ENCODE measurements around the gene SIGMAR1.

Gene SIGMAR1

DNA sequence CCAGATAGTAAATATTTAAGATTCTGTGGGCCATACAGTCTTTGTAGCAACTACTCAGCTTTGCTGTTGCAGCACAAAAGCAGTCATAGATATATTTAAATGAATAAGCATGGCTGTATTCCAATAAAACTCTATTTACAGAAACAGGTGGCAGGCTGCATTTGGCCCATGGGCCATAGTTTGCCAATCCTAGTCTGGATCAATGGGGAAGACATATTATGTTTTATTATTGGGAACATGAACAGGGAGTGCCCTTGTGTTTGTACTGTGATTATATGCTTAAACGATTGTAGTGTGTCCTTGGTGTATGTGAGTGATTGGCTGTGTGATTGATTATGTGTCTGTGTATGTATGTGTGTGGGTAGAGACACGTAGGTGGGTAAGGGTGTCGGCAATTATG, 36.9 kb upstream of the SIGMAR1 start:
- no peak for DNase-seq
- H2BK12ac ChIP-seq (ENCODE audit: low read length): no peak overlapping the region
- H2BK5ac ChIP-seq (ENCODE audit: low read depth, low read length, poor library complexity): no peak overlapping the region
- no peak overlapping the region for H3K18ac ChIP-seq (ENCODE audit: low read length)
- H2AK5ac ChIP-seq (ENCODE audit: low read length): no peak overlapping the region
- H3K79me2 ChIP-seq (ENCODE audit: control insufficient read depth, insufficient read depth, low read length, poor library complexity): no peaks in the 10 kb centered on the region
- H2AFZ ChIP-seq (ENCODE audit: insufficient read depth, low read length, poor library complexity): no peak overlapping the region
- H3K23ac ChIP-seq (ENCODE audit: low read length): no peak overlapping the region
- no peak overlapping the region for H3K27ac ChIP-seq (ENCODE audit: low read depth, low read length)
- H3K27me3 ChIP-seq (ENCODE audit: insufficient read depth, low read length): no peaks in the 10 kb centered on the region
- no peak overlapping the region for H3K9ac ChIP-seq (ENCODE audit: low read length)
- H3K4ac ChIP-seq (ENCODE audit: low read depth, low read length): no peak overlapping the region
- no peak overlapping the region for H3K14ac ChIP-seq (ENCODE audit: low read length)
- WGBS (ENCODE audit: extremely low coverage, insufficient coverage, insufficient read length): 67% methylated on average over 1 of the region's 3 CpGs
- H3K4me1 ChIP-seq (ENCODE audit: control insufficient read depth in 1 of 2, insufficient read depth in 2 of 2, low read length in 2 of 2): peaks cover 9% of the 10 kb centered on the region in 2 experiments
- H4K91ac ChIP-seq (ENCODE audit: low read depth, low read length): no peak overlapping the region
- H4K12ac ChIP-seq (ENCODE audit: low read depth, low read length): no peak overlapping the region
- peaks cover under 1% of the 10 kb centered on the region in 2 experiments for H3K36me3 ChIP-seq (ENCODE audit: control insufficient read depth in 1 of 2, insufficient read depth in 2 of 2, low read length in 2 of 2)
- H4K8ac ChIP-seq (ENCODE audit: low read depth, low read length): no peak overlapping the region
- no peaks in the 10 kb centered on the region for H3K79me1 ChIP-seq (ENCODE audit: low read length)
- no peak overlapping the region for H3K4me3 ChIP-seq (ENCODE audit: low read depth, low read length)
- no peak overlapping the region for H3K4me2 ChIP-seq (ENCODE audit: low read length)
- no peak overlapping the region for H2BK120ac ChIP-seq (ENCODE audit: insufficient read depth, low read length, poor library complexity)
- H3K9me3 ChIP-seq (ENCODE audit: insufficient read depth, low read depth, low read length): no peaks in the 10 kb centered on the region

DNA sequence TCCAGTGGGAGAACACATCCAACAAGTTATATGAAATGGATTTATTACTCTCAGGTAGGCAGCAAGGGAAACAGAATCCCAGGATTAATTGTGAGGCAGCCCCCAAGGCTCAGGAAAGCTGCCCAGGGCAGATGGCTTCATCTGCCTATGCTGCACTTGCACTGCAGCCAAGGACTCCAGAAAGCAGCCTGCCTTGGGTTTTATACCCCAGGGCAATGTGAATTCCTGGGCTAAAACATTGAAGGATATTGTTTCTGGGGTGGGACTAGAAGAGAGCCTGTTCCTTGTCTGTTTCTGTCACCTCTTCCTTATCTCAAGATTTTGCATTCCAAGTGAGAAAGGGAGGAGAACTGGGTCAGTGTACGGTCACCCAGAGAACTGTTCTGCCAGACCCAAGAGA, 33.7 kb upstream of the SIGMAR1 start:
- WGBS (ENCODE audit: extremely low coverage, insufficient coverage, insufficient read length): no CpG with 5 or more reads among the region's 1 CpG
- H4K8ac ChIP-seq (ENCODE audit: low read depth, low read length): no peak overlapping the region
- no peak overlapping the region for H3K23ac ChIP-seq (ENCODE audit: low read length)
- no peaks in the 10 kb centered on the region for H3K27me3 ChIP-seq (ENCODE audit: insufficient read depth, low read length)
- H3K18ac ChIP-seq (ENCODE audit: low read length): no peak overlapping the region
- H2BK12ac ChIP-seq (ENCODE audit: low read length): no peak overlapping the region
- no peak overlapping the region for H4K12ac ChIP-seq (ENCODE audit: low read depth, low read length)
- H2BK5ac ChIP-seq (ENCODE audit: low read depth, low read length, poor library complexity): no peak overlapping the region
- no peak overlapping the region for H3K27ac ChIP-seq (ENCODE audit: low read depth, low read length)
- no peak overlapping the region for H2BK120ac ChIP-seq (ENCODE audit: insufficient read depth, low read length, poor library complexity)
- H3K79me2 ChIP-seq (ENCODE audit: control insufficient read depth, insufficient read depth, low read length, poor library complexity): no peaks in the 10 kb centered on the region
- no peak overlapping the region for H3K9ac ChIP-seq (ENCODE audit: low read length)
- peak overlapping the region; percentile 13 for H3K4me2 ChIP-seq (ENCODE audit: low read length)
- H3K4ac ChIP-seq (ENCODE audit: low read depth, low read length): no peak overlapping the region
- H3K14ac ChIP-seq (ENCODE audit: low read length): no peak overlapping the region
- peaks cover 4% of the 10 kb centered on the region for H3K9me3 ChIP-seq (ENCODE audit: insufficient read depth, low read depth, low read length)
- H2AK5ac ChIP-seq (ENCODE audit: low read length): no peak overlapping the region
- H3K4me1 ChIP-seq (ENCODE audit: control insufficient read depth in 1 of 2, insufficient read depth in 2 of 2, low read length in 2 of 2): peaks cover 9 to 12% of the 10 kb centered on the region in 2 experiments
- no peaks in the 10 kb centered on the region for H3K79me1 ChIP-seq (ENCODE audit: low read length)
- H3K4me3 ChIP-seq (ENCODE audit: low read depth, low read length): no peak overlapping the region
- DNase-seq: no peak
- H3K36me3 ChIP-seq (ENCODE audit: control insufficient read depth in 1 of 2, insufficient read depth in 2 of 2, low read length in 2 of 2): peaks cover 3 to 7% of the 10 kb centered on the region in 2 experiments
- H4K91ac ChIP-seq (ENCODE audit: low read depth, low read length): no peak overlapping the region
- no peak overlapping the region for H2AFZ ChIP-seq (ENCODE audit: insufficient read depth, low read length, poor library complexity)

DNA sequence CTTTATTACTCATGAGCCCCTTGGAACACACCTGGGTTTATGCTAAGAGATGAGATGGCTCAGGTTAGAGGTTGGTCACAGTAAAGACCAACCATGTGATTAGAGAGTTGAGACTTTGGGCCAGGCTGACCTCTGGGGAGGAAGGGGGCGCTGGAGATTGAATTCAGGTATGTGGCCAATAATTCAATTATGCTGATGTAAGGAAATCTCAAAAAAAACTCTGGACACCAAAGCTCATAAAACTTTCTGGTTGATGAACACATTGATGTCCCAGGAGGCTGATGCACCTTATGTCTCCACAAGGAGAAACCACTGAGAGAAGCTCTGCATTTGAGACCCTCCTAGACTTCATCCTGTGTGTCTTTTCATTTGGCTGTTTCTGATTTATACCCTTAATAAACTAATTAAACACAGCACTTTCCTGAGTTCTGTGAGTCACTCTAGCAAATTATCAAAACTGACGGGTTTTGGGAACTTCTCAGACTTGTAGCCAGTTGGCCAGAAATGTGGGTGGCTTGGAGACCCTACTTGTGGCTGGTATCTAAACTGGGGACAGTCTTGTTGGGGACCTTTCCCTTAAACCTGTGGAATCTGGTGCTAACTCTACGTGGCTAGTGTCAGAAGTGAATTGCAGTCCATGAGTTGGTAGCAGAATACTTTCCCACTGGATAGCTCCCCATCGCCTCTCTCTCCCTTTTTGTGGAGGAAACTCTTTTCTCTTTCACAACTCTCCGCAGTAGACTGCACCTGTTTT, 32.4 kb upstream of the SIGMAR1 start:
- H3K9ac ChIP-seq (ENCODE audit: low read length): no peak overlapping the region
- no peak overlapping the region for H2BK5ac ChIP-seq (ENCODE audit: low read depth, low read length, poor library complexity)
- no peak overlapping the region for H3K18ac ChIP-seq (ENCODE audit: low read length)
- H2AK5ac ChIP-seq (ENCODE audit: low read length): no peak overlapping the region
- H3K27ac ChIP-seq (ENCODE audit: low read depth, low read length): no peak overlapping the region
- WGBS (ENCODE audit: extremely low coverage, insufficient coverage, insufficient read length): no CpG with 5 or more reads among the region's 5 CpGs
- no peak overlapping the region for H3K4me3 ChIP-seq (ENCODE audit: low read depth, low read length)
- H3K36me3 ChIP-seq (ENCODE audit: control insufficient read depth in 1 of 2, insufficient read depth in 2 of 2, low read length in 2 of 2): peaks cover 3 to 7% of the 10 kb centered on the region in 2 experiments
- H3K79me1 ChIP-seq (ENCODE audit: low read length): peaks cover 5% of the 10 kb centered on the region
- peaks cover 3% of the 10 kb centered on the region for H3K79me2 ChIP-seq (ENCODE audit: control insufficient read depth, insufficient read depth, low read length, poor library complexity)
- H2AFZ ChIP-seq (ENCODE audit: insufficient read depth, low read length, poor library complexity): no peak overlapping the region
- H3K4ac ChIP-seq (ENCODE audit: low read depth, low read length): no peak overlapping the region
- H4K12ac ChIP-seq (ENCODE audit: low read depth, low read length): no peak overlapping the region
- H4K8ac ChIP-seq (ENCODE audit: low read depth, low read length): no peak overlapping the region
- H3K4me2 ChIP-seq (ENCODE audit: low read length): no peak overlapping the region
- H3K27me3 ChIP-seq (ENCODE audit: insufficient read depth, low read length): no peaks in the 10 kb centered on the region
- H2BK120ac ChIP-seq (ENCODE audit: insufficient read depth, low read length, poor library complexity): no peak overlapping the region
- H3K23ac ChIP-seq (ENCODE audit: low read length): no peak overlapping the region
- H4K91ac ChIP-seq (ENCODE audit: low read depth, low read length): no peak overlapping the region
- DNase-seq: no peak
- H2BK12ac ChIP-seq (ENCODE audit: low read length): no peak overlapping the region
- H3K9me3 ChIP-seq (ENCODE audit: insufficient read depth, low read depth, low read length): peaks cover 4% of the 10 kb centered on the region
- no peak overlapping the region for H3K14ac ChIP-seq (ENCODE audit: low read length)
- H3K4me1 ChIP-seq (ENCODE audit: control insufficient read depth in 1 of 2, insufficient read depth in 2 of 2, low read length in 2 of 2): peaks cover 9 to 16% of the 10 kb centered on the region in 2 experiments

DNA sequence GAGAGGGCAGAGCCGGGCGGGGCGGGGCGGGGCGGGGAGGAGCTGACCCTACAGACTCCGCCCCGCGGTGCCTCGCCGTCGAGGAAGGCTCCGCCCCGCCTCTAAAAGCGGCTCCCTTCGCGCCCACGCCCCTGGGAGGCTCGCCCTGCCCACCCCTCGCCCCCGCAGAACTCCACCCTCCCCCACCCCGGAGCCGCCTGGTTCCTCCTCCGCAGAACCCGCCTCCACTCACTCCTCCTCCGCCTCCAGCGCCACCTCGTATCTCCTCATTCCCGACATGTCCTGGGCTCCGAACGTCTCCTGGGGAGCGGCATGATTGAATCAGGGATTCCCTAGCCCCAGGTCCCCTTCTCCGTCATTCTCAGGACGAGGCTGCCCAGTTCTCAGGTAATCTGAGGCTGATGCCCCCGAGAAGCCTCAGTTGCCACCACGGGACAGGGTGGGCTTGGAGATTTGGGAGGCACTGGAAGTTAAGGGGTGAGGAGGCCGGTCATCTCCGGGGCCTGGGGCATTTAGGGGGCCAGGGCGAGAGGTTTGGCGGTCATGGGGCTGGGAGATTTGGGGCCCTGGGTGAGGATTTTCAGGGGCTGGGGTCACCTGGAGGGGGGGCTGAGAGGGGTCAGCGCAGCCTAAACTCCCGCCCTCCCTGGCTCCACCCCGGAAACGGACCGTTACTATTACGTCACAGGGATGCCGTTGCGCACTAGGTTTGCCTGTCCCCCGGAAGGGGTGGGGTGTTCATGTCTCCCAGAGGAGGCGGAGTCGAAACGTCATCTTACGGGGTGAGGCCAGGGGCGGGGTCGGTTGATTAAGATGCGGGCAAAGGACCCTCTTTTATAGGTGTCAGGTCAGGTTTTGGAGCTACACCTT, 28.0 kb upstream of the SIGMAR1 start:
- peaks cover 3 to 7% of the 10 kb centered on the region in 2 experiments for H3K36me3 ChIP-seq (ENCODE audit: control insufficient read depth in 1 of 2, insufficient read depth in 2 of 2, low read length in 2 of 2)
- peak overlapping the region; percentile 37 for H2BK12ac ChIP-seq (ENCODE audit: low read length)
- H3K4me3 ChIP-seq (ENCODE audit: low read depth, low read length): peak overlapping the region; percentile 80
- H3K9me3 ChIP-seq (ENCODE audit: insufficient read depth, low read depth, low read length): peaks cover 4% of the 10 kb centered on the region
- peaks cover 5% of the 10 kb centered on the region for H3K79me2 ChIP-seq (ENCODE audit: control insufficient read depth, insufficient read depth, low read length, poor library complexity)
- peak overlapping the region; percentile 73 for H2AK5ac ChIP-seq (ENCODE audit: low read length)
- H4K8ac ChIP-seq (ENCODE audit: low read depth, low read length): peak overlapping the region; percentile 98
- no peak overlapping the region for H3K23ac ChIP-seq (ENCODE audit: low read length)
- H3K14ac ChIP-seq (ENCODE audit: low read length): peak overlapping the region; percentile 95
- H3K4me1 ChIP-seq (ENCODE audit: control insufficient read depth in 1 of 2, insufficient read depth in 2 of 2, low read length in 2 of 2): peaks cover 8 to 13% of the 10 kb centered on the region in 2 experiments
- peak overlapping the region; percentile 95 for H3K4me2 ChIP-seq (ENCODE audit: low read length)
- peak overlapping the region; percentile 83 for H3K9ac ChIP-seq (ENCODE audit: low read length)
- no CpG with 5 or more reads among the region's 55 CpGs for WGBS (ENCODE audit: extremely low coverage, insufficient coverage, insufficient read length)
- H3K27ac ChIP-seq (ENCODE audit: low read depth, low read length): peak overlapping the region; percentile 83
- H2BK5ac ChIP-seq (ENCODE audit: low read depth, low read length, poor library complexity): peak overlapping the region; percentile 68
- H3K4ac ChIP-seq (ENCODE audit: low read depth, low read length): peak overlapping the region; percentile 93
- peaks cover 8% of the 10 kb centered on the region for H3K79me1 ChIP-seq (ENCODE audit: low read length)
- DNase-seq: peak; percentile 96
- H4K12ac ChIP-seq (ENCODE audit: low read depth, low read length): peak overlapping the region; percentile 93
- H2BK120ac ChIP-seq (ENCODE audit: insufficient read depth, low read length, poor library complexity): peak overlapping the region; percentile 89
- peak overlapping the region; percentile 99 for H3K18ac ChIP-seq (ENCODE audit: low read length)
- H2AFZ ChIP-seq (ENCODE audit: insufficient read depth, low read length, poor library complexity): peak overlapping the region; percentile 69
- peak overlapping the region; percentile 99 for H4K91ac ChIP-seq (ENCODE audit: low read depth, low read length)
- no peaks in the 10 kb centered on the region for H3K27me3 ChIP-seq (ENCODE audit: insufficient read depth, low read length)

Measured in trophoblast cell (in vitro differentiated cells and primary cell).